GM12891 (cell line): ENCODE results near the gene PTPRN2.

Source experiments
- PAX5 ChIP-seq: IDR thresholded peaks from 2 replicates; pipeline ENCODE4 v1.6.1; 2011; ENCODE audit warnings: low read length, moderate library complexity, mild to moderate bottlenecking; ENCODE audit not compliant: insufficient read depth, severe bottlenecking
- POLR2AphosphoS5 ChIP-seq: IDR thresholded peaks from 2 replicates; pipeline ENCODE4 v1.6.1; 2011; ENCODE audit warnings: low read depth, low read length, control low read depth
- TAF1 ChIP-seq: IDR thresholded peaks from 2 replicates; pipeline ENCODE4 v1.6.1; 2011; ENCODE audit warnings: low read depth, low read length, control low read depth

DNA sequence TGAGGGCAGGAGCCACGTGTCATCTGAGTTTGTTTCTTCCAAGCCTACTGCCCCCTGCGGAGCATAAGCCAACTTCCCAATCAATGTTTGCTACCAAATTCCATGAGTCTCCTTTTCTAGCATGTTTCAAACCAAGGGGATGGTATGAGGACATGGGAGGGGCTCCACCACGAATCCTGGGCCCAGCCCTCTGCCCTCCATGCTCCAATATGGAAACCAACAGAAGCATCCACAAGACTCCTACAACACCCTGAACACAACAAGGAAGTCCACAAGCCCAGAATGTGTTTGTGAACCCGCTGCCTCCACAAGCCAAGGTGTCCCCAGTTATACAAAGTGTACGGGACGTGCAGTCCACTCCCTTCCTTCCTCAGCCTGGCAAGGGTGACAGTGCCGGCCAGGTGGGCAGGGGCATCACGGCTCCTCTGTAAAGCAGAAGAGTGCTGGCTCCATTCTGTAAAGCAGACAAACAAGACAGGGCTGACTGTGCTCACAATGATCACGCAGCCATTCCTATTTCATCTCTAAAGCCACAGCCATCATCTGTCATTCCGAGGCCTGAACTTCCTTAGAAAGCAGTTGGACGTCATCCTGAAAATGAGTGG, 466.1 kb downstream of the PTPRN2 start:
- TF ChIP-seq POLR2AphosphoS5: no peak
- TF ChIP-seq TAF1: no peak
- no peak for TF ChIP-seq PAX5
